Measurements from ENCODE around the gene CLEC4F.

Gene CLEC4F, protein sequence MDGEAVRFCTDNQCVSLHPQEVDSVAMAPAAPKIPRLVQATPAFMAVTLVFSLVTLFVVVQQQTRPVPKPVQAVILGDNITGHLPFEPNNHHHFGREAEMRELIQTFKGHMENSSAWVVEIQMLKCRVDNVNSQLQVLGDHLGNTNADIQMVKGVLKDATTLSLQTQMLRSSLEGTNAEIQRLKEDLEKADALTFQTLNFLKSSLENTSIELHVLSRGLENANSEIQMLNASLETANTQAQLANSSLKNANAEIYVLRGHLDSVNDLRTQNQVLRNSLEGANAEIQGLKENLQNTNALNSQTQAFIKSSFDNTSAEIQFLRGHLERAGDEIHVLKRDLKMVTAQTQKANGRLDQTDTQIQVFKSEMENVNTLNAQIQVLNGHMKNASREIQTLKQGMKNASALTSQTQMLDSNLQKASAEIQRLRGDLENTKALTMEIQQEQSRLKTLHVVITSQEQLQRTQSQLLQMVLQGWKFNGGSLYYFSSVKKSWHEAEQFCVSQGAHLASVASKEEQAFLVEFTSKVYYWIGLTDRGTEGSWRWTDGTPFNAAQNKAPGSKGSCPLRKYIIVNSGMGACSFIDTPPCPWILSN

GRCh38 chr2:70820499-70820898, at the start of gene CLEC4F:
TSS of gene CLEC4F (minus strand) at chr2:70820599. CDS start at chr2:70820523, 76 bp downstream.
- DNase-seq (ENCODE audit: low spot score): no peak

DNA sequence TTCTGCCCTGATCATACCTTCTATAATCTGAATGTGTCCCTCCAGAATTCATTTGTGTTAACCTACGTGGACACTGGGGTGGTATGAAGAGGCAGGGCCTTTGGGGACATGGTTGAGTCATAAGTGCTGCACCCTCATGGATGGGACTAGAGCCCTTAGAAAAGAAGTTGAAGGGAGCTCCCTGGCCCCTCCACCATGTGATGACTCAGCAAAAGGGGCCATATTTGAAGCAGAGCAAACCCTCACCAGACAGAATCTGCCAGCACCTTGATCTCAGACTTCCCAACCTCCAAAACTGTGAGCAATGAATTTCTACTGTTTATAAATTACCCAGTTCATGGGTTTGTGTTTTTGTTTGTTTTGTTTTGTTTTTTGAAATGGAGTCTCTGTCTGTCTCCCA, 48.6 kb upstream of the CLEC4F start:
- no peak for DNase-seq (ENCODE audit: low spot score)

DNA sequence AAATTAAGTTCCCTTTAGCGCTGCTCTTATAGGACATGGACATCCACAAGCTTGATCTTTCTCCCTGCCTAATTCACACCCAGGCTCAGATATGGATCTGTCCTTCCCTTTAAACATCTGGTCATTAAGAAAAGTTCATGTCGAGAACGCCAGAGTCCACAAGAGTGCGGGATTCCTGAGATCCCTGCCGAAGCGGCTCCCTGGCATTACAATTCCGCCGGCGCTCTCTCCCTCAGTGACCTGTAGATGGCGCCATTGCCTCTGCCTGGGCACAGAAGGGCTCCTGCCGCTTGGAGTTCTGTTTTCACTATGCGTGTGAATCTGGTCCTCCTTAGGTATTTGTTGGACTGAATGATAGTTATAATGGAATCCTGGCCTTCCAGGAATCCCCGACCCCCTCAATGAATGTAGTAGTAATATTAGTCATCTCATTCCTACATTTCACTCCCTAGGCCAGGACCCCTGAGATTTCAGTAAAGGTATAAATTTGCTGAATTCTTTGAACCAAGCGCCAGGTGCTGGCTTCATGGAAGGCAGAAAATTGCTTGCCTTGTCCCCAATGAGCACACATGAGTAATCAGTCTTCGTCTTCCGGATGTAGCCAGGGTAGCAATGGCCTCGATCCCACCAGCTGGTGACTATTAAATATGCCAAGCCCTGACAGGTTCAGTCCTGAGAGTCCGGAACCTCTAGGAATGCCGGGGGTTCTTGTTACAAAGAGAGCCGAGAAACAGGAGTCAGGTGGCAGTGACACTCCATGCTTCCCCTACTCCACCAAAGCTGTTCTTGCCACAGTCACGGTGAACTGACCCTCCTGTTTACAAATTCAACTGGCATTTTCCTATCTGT, 41.6 kb upstream of the CLEC4F start:
- peak; percentile 72 for DNase-seq (ENCODE audit: low spot score)

DNA sequence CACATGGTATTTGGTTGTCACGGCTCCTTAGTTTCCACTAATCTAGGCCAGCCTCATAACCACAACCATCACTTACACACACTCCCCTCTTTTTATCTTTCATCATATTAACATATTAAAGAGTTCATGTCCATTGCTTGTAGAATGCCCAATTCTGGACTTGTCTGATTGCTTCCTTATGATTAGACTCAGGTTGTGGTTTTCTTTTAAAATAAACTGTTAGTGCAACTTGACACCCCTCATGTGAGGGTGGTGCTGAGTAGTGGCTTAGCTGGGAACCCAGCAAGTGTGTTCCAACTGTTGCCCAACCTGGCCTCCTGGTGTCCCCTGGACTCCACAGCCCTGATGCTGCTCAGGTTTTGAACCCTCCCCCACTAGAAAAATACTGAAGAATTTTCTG, 35.3 kb upstream of the CLEC4F start:
- no peak for DNase-seq (ENCODE audit: low spot score)

DNA sequence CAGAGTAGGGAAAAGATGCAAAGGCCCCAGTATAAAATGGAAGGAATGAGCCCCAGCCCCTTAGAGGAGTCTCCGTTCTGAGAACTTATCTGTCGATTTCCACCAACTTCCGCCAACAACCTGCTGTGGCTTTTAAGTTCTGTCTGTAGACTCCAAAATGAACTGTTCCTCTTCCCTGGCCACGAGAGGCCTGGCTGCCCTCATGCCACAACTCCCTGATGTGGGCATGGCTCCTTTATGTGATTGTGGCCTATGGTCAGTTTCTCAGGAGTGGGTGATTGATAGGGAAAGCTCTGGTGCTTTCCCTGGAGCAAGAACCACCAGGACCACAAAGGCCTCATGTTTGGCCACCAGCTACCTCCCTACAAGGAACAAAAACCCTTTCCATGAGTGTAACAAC, 34.0 kb upstream of the CLEC4F start:
- DNase-seq (ENCODE audit: low spot score): peak; percentile 73

DNA sequence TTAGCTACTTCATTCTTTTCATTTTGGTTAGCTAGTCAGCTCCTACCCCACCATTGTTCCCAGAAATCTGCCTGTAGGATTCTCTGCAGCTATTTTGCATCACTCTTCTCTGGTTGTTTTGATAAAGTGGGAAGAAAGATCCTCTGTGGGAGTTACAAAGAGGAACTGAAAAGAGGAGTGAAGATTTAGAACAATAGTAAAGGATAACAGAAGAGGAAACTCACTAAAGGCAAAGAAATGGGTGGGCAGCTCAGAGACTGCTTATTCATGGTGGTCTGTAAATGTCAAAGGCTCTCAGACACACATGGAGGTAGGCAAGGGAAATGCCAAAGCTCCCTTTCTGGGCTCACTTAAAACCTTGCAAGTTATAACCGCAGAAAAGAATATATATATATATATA, 32.4 kb upstream of the CLEC4F start:
- peak; percentile 44 for DNase-seq (ENCODE audit: low spot score)

- peak; percentile 79 for DNase-seq (ENCODE audit: low spot score)
Measured at GRCh38 chr2:70851704-70852103, 31.3 kb upstream of the CLEC4F start.

- peak; percentile 93 for DNase-seq (ENCODE audit: low spot score)
Measured at GRCh38 chr2:70850925-70851324, 30.5 kb upstream of the CLEC4F start.

DNA sequence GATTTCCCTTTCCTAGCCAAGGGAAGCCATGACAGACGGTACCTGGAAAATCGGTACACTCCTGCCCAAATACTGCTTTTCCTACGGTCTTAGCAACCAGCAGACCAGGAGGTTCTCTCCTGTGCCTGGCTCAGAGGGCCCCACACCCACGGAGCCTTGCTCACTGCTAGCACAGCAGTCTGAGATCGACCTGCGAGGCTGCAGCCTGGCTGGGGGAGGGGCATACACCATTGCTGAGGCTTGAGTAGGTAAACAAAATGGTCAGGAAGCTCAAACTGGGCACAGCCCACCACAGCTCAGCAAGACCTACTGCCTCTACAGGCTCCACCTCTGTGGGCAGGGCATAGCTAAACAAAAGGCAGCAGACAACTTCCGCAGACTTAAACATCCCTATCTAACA, 22.0 kb upstream of the CLEC4F start:
- no peak for DNase-seq (ENCODE audit: low spot score)

DNA sequence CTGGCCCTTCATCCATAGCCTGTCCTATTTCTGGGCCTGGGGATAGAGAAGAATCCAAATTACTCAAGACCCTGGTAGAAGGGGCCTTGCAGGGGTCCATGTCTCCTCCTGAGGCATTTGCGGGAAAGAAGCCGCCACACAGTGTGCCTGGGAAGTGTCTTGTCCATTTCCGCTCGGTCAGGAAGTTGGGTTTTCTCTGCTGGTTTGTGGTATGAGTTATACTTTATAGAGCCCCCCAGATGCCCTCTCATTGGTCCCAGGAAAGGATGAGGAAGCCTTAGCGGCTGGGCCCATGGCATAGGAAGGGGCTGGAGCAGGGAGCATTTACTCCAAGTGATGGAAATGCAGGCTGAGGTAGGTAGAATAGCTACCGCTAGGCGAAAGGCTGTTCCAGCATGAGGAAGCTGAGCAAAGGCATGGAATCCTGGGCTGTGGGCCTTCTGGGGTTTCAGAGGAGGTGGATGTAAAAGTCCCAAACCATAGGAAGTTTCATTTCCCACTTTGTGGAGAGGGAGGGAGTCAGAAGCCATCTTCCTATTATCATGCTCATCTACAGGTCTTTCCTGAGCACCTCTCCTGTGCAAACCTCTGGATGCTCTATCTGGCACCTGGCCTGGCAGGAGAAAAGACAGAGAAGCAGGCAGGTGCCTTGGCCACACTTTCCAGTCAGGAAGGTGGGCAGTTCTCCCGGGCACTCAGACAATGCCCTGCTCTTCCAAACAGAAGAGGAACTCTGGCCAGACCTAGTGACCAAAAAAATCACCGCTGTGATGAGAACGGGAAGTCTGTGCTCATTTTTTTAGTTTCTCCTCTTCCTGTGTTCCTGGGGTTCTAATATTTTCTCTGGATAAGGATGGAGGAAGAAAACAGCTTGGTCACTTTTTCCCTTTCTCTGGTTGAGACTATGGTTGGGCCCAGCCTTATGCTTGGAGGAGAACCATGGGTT, 17.9 kb upstream of the CLEC4F start:
- DNase-seq (ENCODE audit: low spot score): no peak

DNA sequence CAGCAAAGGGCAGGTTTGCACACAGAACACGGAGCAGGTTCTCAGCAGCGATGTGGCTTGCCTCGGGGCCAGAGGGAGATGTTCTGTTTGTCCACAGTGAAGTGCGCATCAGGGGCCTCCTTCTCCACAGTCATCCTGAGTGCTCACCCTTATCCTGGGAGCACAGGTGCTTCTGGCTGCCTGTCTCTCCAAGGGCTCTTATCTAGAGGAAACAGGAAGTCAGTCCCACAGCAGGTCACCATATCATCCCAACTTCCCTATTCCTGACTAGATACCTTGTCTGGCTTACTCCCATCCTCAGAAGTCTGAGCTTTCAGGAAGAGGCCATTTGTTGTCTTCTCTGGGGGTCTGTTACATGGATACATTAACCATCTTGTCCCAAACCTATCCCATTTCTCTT, 15.2 kb upstream of the CLEC4F start, which contains the start of gene CD207:
Gene CD207 (minus strand): TSS at position 174 of the 400 bp plus-strand sequence. CDS start 40 bp downstream, at position 134.
- DNase-seq (ENCODE audit: low spot score): no peak

DNA sequence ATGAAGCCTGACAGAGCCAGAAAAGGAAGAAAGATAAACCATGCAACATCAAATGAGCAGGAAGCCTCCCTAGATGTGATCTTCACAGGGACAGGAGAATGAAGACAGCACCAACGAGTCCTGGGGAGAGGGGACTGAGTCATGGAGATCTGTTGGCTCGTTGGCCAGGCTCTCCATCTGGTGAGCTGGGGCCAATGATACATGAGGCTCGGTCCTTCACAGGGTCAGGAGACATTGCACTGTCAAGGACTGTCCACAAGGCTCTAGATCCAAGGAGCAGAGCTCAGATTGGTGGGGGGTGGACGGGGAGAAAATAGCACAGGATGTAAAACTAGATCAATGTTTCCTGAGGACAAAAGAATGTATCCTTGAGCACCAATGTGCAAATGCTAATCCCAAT, 14.5 kb upstream of the CLEC4F start:
- DNase-seq (ENCODE audit: low spot score): no peak

DNA sequence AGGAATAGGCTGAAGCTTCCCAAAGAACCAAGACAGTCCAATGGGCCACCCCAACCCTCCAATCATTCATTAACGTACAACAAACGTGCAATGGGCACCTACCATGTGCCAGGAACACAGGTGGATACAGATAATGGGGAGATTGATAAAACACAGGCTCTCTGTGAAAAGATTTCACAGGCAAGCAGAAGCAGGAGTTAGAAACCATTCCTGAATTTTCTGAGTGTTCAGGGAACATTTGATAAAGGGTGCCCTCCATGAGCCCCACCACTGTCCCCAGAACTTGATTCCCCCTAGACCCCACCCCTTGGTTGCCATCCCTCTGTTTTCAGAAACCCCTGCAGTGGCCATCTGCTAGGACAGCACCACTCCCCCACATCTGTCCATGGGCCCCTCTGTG, 13.7 kb upstream of the CLEC4F start:
- no peak for DNase-seq (ENCODE audit: low spot score)

DNA sequence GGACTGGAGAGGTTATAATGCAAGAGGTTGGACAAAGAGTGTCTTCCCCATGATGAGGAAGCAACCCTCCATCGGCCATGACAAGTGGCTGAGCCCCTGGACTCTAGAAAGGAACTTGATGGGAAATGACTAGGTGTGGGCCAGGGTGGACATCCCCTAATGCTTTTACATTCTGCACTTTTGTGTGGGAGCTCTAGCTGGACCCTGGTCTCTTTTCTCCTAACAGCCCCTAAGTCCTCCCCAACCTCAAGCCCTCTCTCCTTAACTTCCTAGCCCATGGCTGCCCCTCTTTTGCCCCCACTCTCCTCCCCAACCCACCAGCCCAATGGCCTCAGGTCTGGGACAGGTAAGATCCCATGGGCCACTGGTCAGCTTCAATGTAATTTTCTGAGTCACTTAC, 12.8 kb upstream of the CLEC4F start:
- DNase-seq (ENCODE audit: low spot score): no peak

- no peak for DNase-seq (ENCODE audit: low spot score)
Measured at GRCh38 chr2:70832386-70832785, 12.0 kb upstream of the CLEC4F start.

DNA sequence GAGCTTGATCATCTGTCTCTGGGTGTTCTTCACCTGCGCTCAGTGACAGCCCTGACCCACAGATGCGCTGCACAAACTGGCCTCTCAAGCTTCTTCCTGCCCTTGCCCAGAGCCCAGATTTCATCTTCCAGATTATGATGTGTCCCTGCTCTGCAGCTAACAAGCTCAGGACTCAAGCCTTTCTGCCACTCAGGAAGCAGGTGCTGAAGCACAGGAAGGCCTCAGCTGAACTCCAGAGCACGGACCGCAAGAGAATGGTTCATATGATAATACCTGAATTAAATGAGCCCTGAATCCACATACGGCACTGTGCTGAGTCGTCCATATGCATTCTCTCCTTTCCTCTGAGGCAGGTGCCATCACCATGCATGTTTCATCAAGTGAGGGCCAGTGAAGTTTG, 11.5 kb upstream of the CLEC4F start:
- DNase-seq (ENCODE audit: low spot score): no peak

DNA sequence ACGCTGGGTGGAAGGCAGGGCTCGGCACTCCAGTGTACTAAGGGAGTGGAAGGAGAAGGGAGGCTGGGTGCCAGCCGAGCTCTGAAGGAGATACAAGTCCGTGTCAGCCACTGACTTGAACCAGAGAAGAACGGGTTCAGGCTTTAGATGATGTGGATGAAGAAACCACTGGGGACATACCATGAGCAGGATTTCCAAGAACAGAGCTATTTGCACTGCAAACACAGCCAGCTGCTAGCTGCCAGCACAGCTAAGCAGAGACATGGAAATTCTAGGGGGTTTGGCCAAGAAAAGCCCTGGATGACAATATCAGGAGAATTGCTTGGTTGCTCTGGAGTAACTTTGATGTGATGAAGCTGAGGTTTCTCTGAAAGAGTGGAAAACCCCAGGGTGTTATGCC, 10.0 kb upstream of the CLEC4F start:
- DNase-seq (ENCODE audit: low spot score): no peak

DNA sequence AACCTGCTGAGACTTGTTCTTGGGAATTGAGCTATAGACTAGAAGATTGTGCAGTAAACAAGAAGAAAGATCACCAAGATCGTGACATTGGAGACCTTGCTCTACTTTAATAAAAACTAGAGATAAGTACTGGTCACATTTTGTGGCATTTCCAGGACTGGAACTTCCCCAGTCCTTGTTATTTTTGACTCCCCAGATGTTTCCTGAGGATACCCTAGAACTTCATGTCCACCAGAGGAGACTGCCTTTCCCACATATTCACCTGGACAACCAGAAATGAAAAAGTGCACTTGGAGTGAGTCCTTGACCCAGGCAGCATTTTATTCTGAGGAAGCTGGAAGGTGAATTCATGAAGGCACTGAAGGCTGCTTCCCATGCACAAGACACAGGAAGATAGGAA, 9.5 kb upstream of the CLEC4F start:
- no peak for DNase-seq (ENCODE audit: low spot score)

DNA sequence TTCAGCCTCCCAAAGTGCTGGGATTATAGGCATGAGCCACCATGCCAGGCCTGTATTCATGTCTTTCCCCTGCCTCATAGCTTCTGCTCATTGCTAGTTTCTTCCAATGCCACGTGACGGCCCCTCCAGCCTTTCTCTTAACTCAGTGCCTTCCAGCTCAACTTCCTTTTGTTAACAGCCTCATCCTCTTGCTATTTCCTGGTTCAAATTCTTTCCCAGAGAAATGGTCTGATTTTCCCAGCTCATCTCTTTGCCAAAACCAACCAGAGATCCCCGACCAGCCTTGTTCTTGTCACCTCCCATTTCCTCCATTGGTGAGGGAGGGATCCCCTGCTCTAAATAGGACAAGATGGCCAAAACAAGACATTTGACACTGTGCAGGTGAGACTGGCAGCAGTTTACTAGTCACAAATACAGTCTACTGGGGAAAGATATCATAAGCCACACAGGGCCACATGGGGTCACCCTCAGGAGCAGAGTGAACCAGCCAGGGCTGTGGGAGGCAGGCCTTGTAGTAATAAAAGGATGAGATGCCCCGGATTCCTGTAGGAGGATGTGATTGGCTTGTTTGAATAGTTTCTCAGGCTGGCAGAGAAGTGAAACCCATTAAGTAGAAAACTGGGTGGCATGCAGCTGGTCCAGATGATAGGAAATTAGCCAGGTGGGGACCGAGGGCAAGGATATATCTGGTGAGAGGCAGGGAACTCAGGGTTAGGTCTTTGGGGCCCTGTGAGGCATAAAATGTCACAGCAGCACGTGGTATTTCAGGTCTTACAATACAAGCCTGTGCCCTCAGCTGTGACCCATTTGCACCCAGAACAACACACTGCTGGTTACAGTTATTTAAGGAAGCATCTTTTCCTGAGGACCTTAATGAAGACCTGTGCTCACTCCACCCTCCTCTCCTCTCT, 8.8 kb upstream of the CLEC4F start:
- no peak for DNase-seq (ENCODE audit: low spot score)

DNA sequence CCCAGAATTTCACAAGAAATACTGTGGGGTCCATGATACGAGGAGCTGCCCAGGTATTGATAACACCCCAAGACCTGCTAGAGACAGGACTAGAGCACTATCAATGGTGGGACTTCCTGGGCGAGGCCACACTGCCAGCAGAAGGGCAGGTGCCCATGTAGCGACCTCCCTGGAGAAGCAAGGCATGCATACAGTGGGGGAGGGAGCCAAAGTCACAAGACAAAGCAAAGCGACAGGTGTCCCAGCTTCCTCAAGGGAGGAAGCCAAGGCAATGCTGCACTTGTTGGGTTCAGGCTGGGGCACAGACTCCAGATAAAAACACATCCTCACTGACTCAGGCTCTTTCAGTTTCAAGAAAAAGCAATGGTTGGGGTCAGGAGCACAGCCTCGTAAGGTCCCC, 7.7 kb upstream of the CLEC4F start:
- DNase-seq (ENCODE audit: low spot score): no peak

DNA sequence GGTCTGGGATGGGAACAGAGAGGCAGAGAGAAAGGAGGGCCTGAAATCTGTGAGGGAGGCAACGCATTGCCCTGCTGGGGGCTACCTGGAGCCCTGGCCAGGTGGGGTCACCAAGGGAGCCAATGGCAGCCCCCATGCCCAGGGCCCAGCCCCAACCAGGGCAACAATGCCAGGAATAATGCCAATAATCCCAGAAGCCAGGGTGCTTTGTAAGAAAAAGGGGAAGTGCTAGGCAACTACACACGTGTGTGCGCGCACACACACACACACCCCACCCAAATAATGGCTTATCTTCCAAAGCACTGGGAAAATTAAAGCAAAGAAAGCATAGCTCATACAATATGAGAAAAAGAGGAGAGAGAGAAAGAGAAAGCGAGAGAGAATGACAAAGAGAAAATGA, 7.0 kb upstream of the CLEC4F start:
- no peak for DNase-seq (ENCODE audit: low spot score)
